GM12878 (cell line): ENCODE data around the gene CLASP2. TPM values are rescaled to one million over a fixed set of nuclear protein-coding genes. Genes with fewer than 3 reads are reported as not detected.

Experiments
- ATAC-seq: fragments of 200-7000 bp; cut with Tn5 transposase; 3 replicates; pipeline ENCODE4 v1.9.1; 2020; ENCODE audit warnings: mild to moderate bottlenecking, moderate library complexity
- BruUV-seq: library from RNA; stranded (reverse); fragments of 400-500 nt; replicated peaks from 2 replicates; lab custom pipeline; 2021; lab: Mats Ljungman, UMichigan
- CTCF ChIA-PET: fragments of 300-600 bp; sonication (Branson Sonifier 250); formaldehyde crosslinking; extraction: SDS; loops from one replicate; lab custom pipeline; 2021; ENCODE audit warnings: inconsistent platforms; lab: Yijun Ruan, JAX
- POLR2A ChIA-PET: fragments of 350-600 bp; formaldehyde crosslinking; extraction: SDS; loops from one replicate; lab custom pipeline; 2021; ENCODE audit warnings: inconsistent platforms; lab: Charles Lee
- RAD21 ChIA-PET: fragments of 300-600 bp; sonication (Branson Sonifier 250); formaldehyde crosslinking; loops from one replicate; lab custom pipeline; 2023; ENCODE audit warnings: antibody characterized with exemption; ENCODE audit not compliant: unreplicated experiment; lab: Charles Lee
- SMC1A ChIA-PET: fragments of 300-600 bp; sonication (Branson Sonifier 250); formaldehyde crosslinking; loops from one replicate; lab custom pipeline; 2023; ENCODE audit not compliant: unreplicated experiment, uncharacterized antibody; lab: Charles Lee
- DNase-seq: peaks from one replicate; pipeline ENCODE4 v3.0.0-alpha.2; 2011; ENCODE audit warnings: low read depth, low spot score
- FAIRE-seq: peaks from 3 replicates; lab custom pipeline; 2011; peaks lifted over from hg19 to GRCh38; lab: Jason Lieb, UNC
- H2AFZ ChIP-seq: 2 replicates; pipeline ENCODE4 v1.6.0; 2011; ENCODE audit warnings: low read depth, low read length, control low read depth; ENCODE audit not compliant: control insufficient read depth
- H3K27ac ChIP-seq: 2 replicates; pipeline ENCODE4 v1.5.1; 2011; ENCODE audit warnings: control low read depth; ENCODE audit not compliant: control insufficient read depth, insufficient read depth
- H3K27me3 ChIP-seq, 2 experiments: replicated peaks in 1 of 2; 2 replicates each; pipeline versions ENCODE4 v1.6.0 to v1.6.1; 2011; ENCODE audit warnings: low read length in 1 of 2; ENCODE audit not compliant: control insufficient read depth in 2 of 2, insufficient read depth in 2 of 2
- H3K36me3 ChIP-seq, 2 experiments: 2 replicates each; pipeline ENCODE4 v1.5.1; 2011; ENCODE audit warnings: low read length in 1 of 2; ENCODE audit not compliant: control insufficient read depth in 2 of 2, insufficient read depth in 2 of 2
- H3K4me1 ChIP-seq: 2 replicates; pipeline ENCODE4 v1.6.1; 2011; ENCODE audit warnings: mild to moderate bottlenecking, low read length, moderate library complexity, mixed read lengths; ENCODE audit not compliant: control insufficient read depth, insufficient read depth
- H3K4me2 ChIP-seq: 2 replicates; pipeline ENCODE4 v1.6.0; 2011; ENCODE audit warnings: control low read depth; ENCODE audit not compliant: control insufficient read depth, insufficient read depth
- H3K4me3 ChIP-seq: fragments of 200-600 bp; sonication (generic); 2 replicates; pipeline ENCODE4 v1.5.1; 2016
- H3K79me2 ChIP-seq: 2 replicates; pipeline ENCODE4 v1.6.0; 2011; ENCODE audit warnings: low read length; ENCODE audit not compliant: control insufficient read depth, insufficient read depth
- H3K9ac ChIP-seq: 2 replicates; pipeline ENCODE4 v1.8.0; 2011; ENCODE audit warnings: low read length, control low read depth, mixed read lengths; ENCODE audit not compliant: control insufficient read depth, insufficient read depth
- H3K9me3 ChIP-seq: replicated peaks from 3 replicates; pipeline ENCODE4 v1.5.1; 2011; ENCODE audit warnings: mild to moderate bottlenecking, low read length; ENCODE audit not compliant: control insufficient read depth, insufficient read depth
- H4K20me1 ChIP-seq: 2 replicates; pipeline ENCODE4 v1.6.0; 2011; ENCODE audit not compliant: control insufficient read depth, insufficient read depth
- SPI1 ChIP-seq: IDR thresholded peaks from 2 replicates; pipeline ENCODE4 v1.6.1; 2011; ENCODE audit warnings: low read depth, mild to moderate bottlenecking, low read length, moderate library complexity, borderline replicate concordance; ENCODE audit not compliant: insufficient read depth
- ZBTB4 ChIP-seq: fragments of 450-650 bp; formaldehyde crosslinking; IDR thresholded peaks from 2 replicates; pipeline ENCODE4 v1.4.0; 2022; ENCODE audit warnings: mild to moderate bottlenecking, moderate library complexity
- WGBS: methylation state at CpG from one replicate; pipeline ENCODE4 v1.1.6; 2016; ENCODE audit warnings: low lambda C conversion rate; ENCODE audit not compliant: insufficient replicate concordance, insufficient coverage; ENCODE audit errors: missing lambda C conversion rate; 5-methylcytosine and 5-hydroxymethylcytosine counted together
- in situ Hi-C: fragments of 300-500 bp; cut with MboI; formaldehyde crosslinking; loops from 9 replicates; pipeline ENCODE4 v1.14.3; 2018; ENCODE audit warnings: mixed read lengths
- intact Hi-C: fragments of 100-400 bp; cut with micrococcal nuclease; formaldehyde crosslinking; loops from one replicate; pipeline ENCODE4 v1.14.2; 2022; ENCODE audit not compliant: unreplicated experiment
- polyA plus RNA-seq, 11 experiments: library from polyadenylated mRNA; depleted of rRNA in 4 of 11; unstranded in 6 of 11; stranded (reverse) in 5 of 11; fragments of >200 nt; fragmentation: Nextera tagmentation in 4 of 11; fragmentation: Illumina TruSeq in 1 of 11; extraction: Ambion mirVana in 4 of 11; extraction: Trizol in 1 of 11; gene quantifications; 1 replicate in 1 of 11; 2 replicates in 10 of 11; pipeline versions ENCODE4 v1.2.1 to v1.2.3, GENCODE V29; 2011 to 2016; ENCODE audit warnings: inconsistent platforms in 2 of 11, missing spikeins in 2 of 11, low read depth in 1 of 11
- total RNA-seq, 4 experiments: library from RNA; depleted of rRNA in 3 of 4; stranded (reverse); fragments of >200 nt in 3 of 4; fragmentation: Illumina TruSeq in 1 of 4; extraction: Trizol in 1 of 4; gene quantifications; 2 replicates each; pipeline versions ENCODE4 v1.2.1 to v1.2.3, GENCODE V29; 2013 to 2021

CLASP2 gene
- total and polyA plus RNA-seq, 10 of the 15 experiments (the other 5 are each of a cell fraction or from before 2014, with no cell fraction given) = 4.0 to 38.3 (median 26.8) TPM

- no peak overlapping the region for H3K27ac ChIP-seq
- H3K4me1 ChIP-seq = no peaks in the 10 kb centered on the region
- WGBS = 0% methylated on average over 2 of the region's 2 CpGs
- H3K27me3 ChIP-seq = no peaks in the 10 kb centered on the region
- H4K20me1 ChIP-seq = no peaks in the 10 kb centered on the region
- H2AFZ ChIP-seq = no peak overlapping the region
- H3K36me3 ChIP-seq = no peaks in the 10 kb centered on the region
- TF ChIP-seq ZBTB4 (no peak), SPI1 (peak; percentile 32; the same call in 1 of the 2 replicates)
- SMC1A ChIA-PET = interaction anchor here (1.2 kb wide), 1 partner anchor 10 kb away, joined by 3 read pairs; no protein-coding TSS in a partner anchor
- DNase-seq = no peak
- in situ Hi-C loops = no loop called here
- POLR2A ChIA-PET = no interaction called here
- no TSS peak for BruUV-seq
- H3K79me2 ChIP-seq = no peaks in the 10 kb centered on the region
- FAIRE-seq = no peak
- peaks cover 1% of the 10 kb centered on the region; the same call in 2 of the 3 replicates for H3K9me3 ChIP-seq
- intact Hi-C loops = no loop called here
- no peak overlapping the region for H3K4me2 ChIP-seq
- ATAC-seq = no peak
- CTCF ChIA-PET = interaction anchor here (0.9 kb wide), 1 partner anchor 51 kb away, joined by 4 read pairs; no protein-coding TSS in a partner anchor
- no peak overlapping the region for H3K4me3 ChIP-seq
- H3K9ac ChIP-seq = no peak overlapping the region
- RAD21 ChIA-PET = no interaction called here
Measured at GRCh38 chr3:33749546-33750210, 31.6 kb upstream of the CLASP2 start.
